Esophagus squamous epithelium (tissue), 4 donors: ENCODE data around the gene DENND2C.

Experiments used
- CTCF ChIP-seq, 6 experiments: fragments of 450-650 bp in 4 of 6; fragments of 200-600 bp in 2 of 6; sonication (generic) in 2 of 6; IDR thresholded peaks; one replicate each; pipeline ENCODE4 v1.5.1; 2016 to 2019; ENCODE audit warnings: antibody characterized with exemption in 6 of 6, mild to moderate bottlenecking in 4 of 6, moderate library complexity in 4 of 6
- POLR2A ChIP-seq, 4 donors: fragments of 450-650 bp; IDR thresholded peaks; one replicate each; pipeline ENCODE4 v1.6.1; 2017; ENCODE audit warnings: antibody characterized with exemption in 4 of 4, mild to moderate bottlenecking in 4 of 4, moderate library complexity in 3 of 4

- TF ChIP-seq CTCF (IDR thresholded peaks at IDR 0.05) (no peak), POLR2A (IDR thresholded peaks at IDR 0.05) (no peak)
Observed at GRCh38 chr1:114561333-114561732, 108.5 kb downstream of the DENND2C start.
